ENCODE results near the gene GZMB.

Gene GZMB

GRCh38 chr14:24629521-24629920 is 4.5 kb downstream of the GZMB start:
- Histone ChIP-seq H3K4me3 (ENCODE audit: low read depth in 1 of 2, low read length in 2 of 2) (no peak overlapping the region), H3K4me1 (ENCODE audit: insufficient read depth, low read length) (no peaks in the 10 kb centered on the region), H3K9ac (ENCODE audit: low read depth, low read length) (no peak overlapping the region), H4K20me1 (ENCODE audit: insufficient read depth, low read length) (no peaks in the 10 kb centered on the region), H3K27ac (ENCODE audit: low read length) (no peak overlapping the region), H3K27me3 (ENCODE audit: insufficient read depth, low read length, poor library complexity) (no peaks in the 10 kb centered on the region), H3K36me3 (ENCODE audit: insufficient read depth, low read length) (no peaks in the 10 kb centered on the region), H2AFZ (ENCODE audit: low read depth, low read length) (no peak overlapping the region), H3K9me3 (ENCODE audit: insufficient read depth, low read length, severe bottlenecking) (no peaks in the 10 kb centered on the region), H3K4me2 (ENCODE audit: insufficient read depth, low read length) (no peak overlapping the region), H3K79me2 (ENCODE audit: insufficient read depth, low read length) (no peaks in the 10 kb centered on the region)
- TF ChIP-seq CTCF (IDR thresholded peaks at IDR 0.05; ENCODE audit: borderline replicate concordance, extremely low read depth, low read length, poor library complexity, severe bottlenecking) (no peak), EZH2 (IDR thresholded peaks at IDR 0.05; ENCODE audit: borderline replicate concordance, low read depth, low read length, severe bottlenecking) (no peak)
- ATAC-seq (ENCODE audit: insufficient read depth, low read depth) (no peak), DNase-seq (no peak)

GRCh38 chr14:24613747-24614146 is 20.2 kb downstream of the GZMB start:
- no peak for TF ChIP-seq CTCF (IDR thresholded peaks at IDR 0.05; ENCODE audit: borderline replicate concordance, extremely low read depth, low read length, poor library complexity, severe bottlenecking)
- TF ChIP-seq EZH2 (IDR thresholded peaks at IDR 0.05; ENCODE audit: borderline replicate concordance, low read depth, low read length, severe bottlenecking): no peak
- Histone ChIP-seq H3K4me1 (ENCODE audit: insufficient read depth, low read length) (no peaks in the 10 kb centered on the region), H3K9ac (ENCODE audit: low read depth, low read length) (no peak overlapping the region), H3K36me3 (ENCODE audit: insufficient read depth, low read length) (no peaks in the 10 kb centered on the region), H3K27me3 (ENCODE audit: insufficient read depth, low read length, poor library complexity) (peaks cover 3% of the 10 kb centered on the region), H3K79me2 (ENCODE audit: insufficient read depth, low read length) (no peaks in the 10 kb centered on the region), H3K4me2 (ENCODE audit: insufficient read depth, low read length) (no peak overlapping the region), H3K4me3 (ENCODE audit: low read depth in 1 of 2, low read length in 2 of 2) (no peak overlapping the region), H4K20me1 (ENCODE audit: insufficient read depth, low read length) (no peaks in the 10 kb centered on the region), H3K27ac (ENCODE audit: low read length) (no peak overlapping the region), H3K9me3 (ENCODE audit: insufficient read depth, low read length, severe bottlenecking) (no peaks in the 10 kb centered on the region), H2AFZ (ENCODE audit: low read depth, low read length) (no peak overlapping the region)
- DNase-seq: no peak
- no peak for ATAC-seq (ENCODE audit: insufficient read depth, low read depth)

- H3K36me3 ChIP-seq (ENCODE audit: insufficient read depth, low read length): no peaks in the 10 kb centered on the region
- no peak for ATAC-seq (ENCODE audit: insufficient read depth, low read depth)
- H2AFZ ChIP-seq (ENCODE audit: low read depth, low read length): no peak overlapping the region
- H3K27me3 ChIP-seq (ENCODE audit: insufficient read depth, low read length, poor library complexity): peaks cover 3% of the 10 kb centered on the region
- H3K4me2 ChIP-seq (ENCODE audit: insufficient read depth, low read length): no peak overlapping the region
- no peaks in the 10 kb centered on the region for H3K79me2 ChIP-seq (ENCODE audit: insufficient read depth, low read length)
- DNase-seq: no peak
- no peak overlapping the region for H3K27ac ChIP-seq (ENCODE audit: low read length)
- TF ChIP-seq EZH2 (IDR thresholded peaks at IDR 0.05; ENCODE audit: borderline replicate concordance, low read depth, low read length, severe bottlenecking) (no peak), CTCF (IDR thresholded peaks at IDR 0.05; ENCODE audit: borderline replicate concordance, extremely low read depth, low read length, poor library complexity, severe bottlenecking) (no peak)
- H4K20me1 ChIP-seq (ENCODE audit: insufficient read depth, low read length): no peaks in the 10 kb centered on the region
- no peaks in the 10 kb centered on the region for H3K4me1 ChIP-seq (ENCODE audit: insufficient read depth, low read length)
- H3K4me3 ChIP-seq (ENCODE audit: low read depth in 1 of 2, low read length in 2 of 2): no peak overlapping the region
- no peaks in the 10 kb centered on the region for H3K9me3 ChIP-seq (ENCODE audit: insufficient read depth, low read length, severe bottlenecking)
- no peak overlapping the region for H3K9ac ChIP-seq (ENCODE audit: low read depth, low read length)
These were observed 20.7 kb downstream of the GZMB start for GRCh38 chr14:24613241-24613640.

- H3K4me3 ChIP-seq (ENCODE audit: low read depth in 1 of 2, low read length in 2 of 2): no peak overlapping the region
- TF ChIP-seq EZH2 (IDR thresholded peaks at IDR 0.05; ENCODE audit: borderline replicate concordance, low read depth, low read length, severe bottlenecking) (no peak), CTCF (IDR thresholded peaks at IDR 0.05; ENCODE audit: borderline replicate concordance, extremely low read depth, low read length, poor library complexity, severe bottlenecking) (no peak)
- no peak for DNase-seq
- H2AFZ ChIP-seq (ENCODE audit: low read depth, low read length): no peak overlapping the region
- no peak overlapping the region for H3K9ac ChIP-seq (ENCODE audit: low read depth, low read length)
- peaks cover 3% of the 10 kb centered on the region for H3K27me3 ChIP-seq (ENCODE audit: insufficient read depth, low read length, poor library complexity)
- no peak overlapping the region for H3K27ac ChIP-seq (ENCODE audit: low read length)
- no peaks in the 10 kb centered on the region for H3K9me3 ChIP-seq (ENCODE audit: insufficient read depth, low read length, severe bottlenecking)
- no peaks in the 10 kb centered on the region for H3K36me3 ChIP-seq (ENCODE audit: insufficient read depth, low read length)
- H3K4me2 ChIP-seq (ENCODE audit: insufficient read depth, low read length): no peak overlapping the region
- ATAC-seq (ENCODE audit: insufficient read depth, low read depth): no peak
- H3K4me1 ChIP-seq (ENCODE audit: insufficient read depth, low read length): no peaks in the 10 kb centered on the region
- H3K79me2 ChIP-seq (ENCODE audit: insufficient read depth, low read length): no peaks in the 10 kb centered on the region
- no peaks in the 10 kb centered on the region for H4K20me1 ChIP-seq (ENCODE audit: insufficient read depth, low read length)
These were observed 21.8 kb downstream of the GZMB start for GRCh38 chr14:24612196-24612595.
